NCI-H2171 treated with DMSO at 0.1 percent for 48 hours (cell line): ENCODE measurements around the gene WNT9B.
A peak's percentile ranks its signal among the peaks of the same experiment; 100 is the strongest.

Experiments used
- DNase-seq: peaks from one replicate; lab custom pipeline; 2025; lab: John Stamatoyannopoulos, UW

WNT9B gene, protein sequence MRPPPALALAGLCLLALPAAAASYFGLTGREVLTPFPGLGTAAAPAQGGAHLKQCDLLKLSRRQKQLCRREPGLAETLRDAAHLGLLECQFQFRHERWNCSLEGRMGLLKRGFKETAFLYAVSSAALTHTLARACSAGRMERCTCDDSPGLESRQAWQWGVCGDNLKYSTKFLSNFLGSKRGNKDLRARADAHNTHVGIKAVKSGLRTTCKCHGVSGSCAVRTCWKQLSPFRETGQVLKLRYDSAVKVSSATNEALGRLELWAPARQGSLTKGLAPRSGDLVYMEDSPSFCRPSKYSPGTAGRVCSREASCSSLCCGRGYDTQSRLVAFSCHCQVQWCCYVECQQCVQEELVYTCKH

DNA sequence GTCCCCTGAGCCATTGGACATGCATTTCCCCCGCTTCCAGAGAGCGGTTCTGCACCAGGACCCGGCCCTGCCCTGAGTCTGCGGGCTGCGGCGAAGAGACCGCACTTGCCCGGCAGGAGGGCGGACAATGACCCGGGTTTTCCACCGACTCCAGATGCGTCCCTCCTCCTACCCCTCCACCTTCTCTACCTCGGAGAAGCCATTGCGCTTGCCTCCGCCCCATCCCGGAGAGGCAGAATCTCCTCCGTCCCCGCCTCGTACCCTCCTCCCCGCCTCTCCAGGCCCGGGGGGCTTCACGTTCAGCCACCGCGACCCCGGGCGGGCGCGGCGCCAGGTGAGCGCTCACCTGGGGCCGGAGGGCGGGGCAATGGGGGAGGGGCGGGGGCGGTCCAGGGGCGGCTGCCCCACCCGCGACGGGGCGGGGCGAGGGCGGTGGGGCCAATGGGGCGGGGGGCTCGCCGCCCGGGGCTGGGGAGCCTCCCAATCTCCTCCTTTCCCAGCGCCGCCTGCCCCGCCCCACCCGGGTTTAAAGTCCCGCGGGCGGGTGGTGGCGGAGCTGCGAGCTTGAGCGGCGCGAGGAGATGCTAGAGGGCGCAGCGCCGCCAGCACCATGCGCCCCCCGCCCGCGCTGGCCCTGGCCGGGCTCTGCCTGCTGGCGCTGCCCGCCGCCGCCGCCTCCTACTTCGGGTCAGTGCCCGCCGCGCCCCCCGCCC, at the start of gene WNT9B:
Gene WNT9B (plus strand): TSS at position 555 of the 713 bp plus-strand sequence. CDS start 56 bp downstream, at position 611.
- DNase-seq: peak; percentile 75

DNA sequence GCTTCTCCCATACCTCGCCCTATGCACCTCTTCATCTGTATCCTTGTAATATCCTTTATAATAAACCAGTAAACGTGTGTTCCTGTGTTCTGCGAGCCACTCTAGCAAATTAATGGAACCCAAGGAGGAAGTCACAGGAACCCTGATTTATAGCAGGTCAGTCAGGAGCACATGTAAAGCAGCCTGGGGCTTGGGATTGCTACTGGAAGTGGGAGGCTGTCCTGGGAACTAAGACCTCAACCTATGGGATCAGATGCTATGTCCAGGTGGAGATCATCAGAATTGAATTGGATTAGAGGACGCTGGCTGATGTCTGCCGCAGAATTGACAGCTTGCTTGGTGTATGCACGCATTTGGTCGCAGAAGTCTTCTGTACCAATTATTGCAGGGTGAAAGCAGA, 48.6 kb upstream of the WNT9B start:
- DNase-seq: no peak

GRCh38 chr17:46803544-46803943, 47.8 kb upstream of the WNT9B start:
- no peak for DNase-seq

- DNase-seq: no peak
These were observed 45.6 kb upstream of the WNT9B start for GRCh38 chr17:46805771-46806170.

DNA sequence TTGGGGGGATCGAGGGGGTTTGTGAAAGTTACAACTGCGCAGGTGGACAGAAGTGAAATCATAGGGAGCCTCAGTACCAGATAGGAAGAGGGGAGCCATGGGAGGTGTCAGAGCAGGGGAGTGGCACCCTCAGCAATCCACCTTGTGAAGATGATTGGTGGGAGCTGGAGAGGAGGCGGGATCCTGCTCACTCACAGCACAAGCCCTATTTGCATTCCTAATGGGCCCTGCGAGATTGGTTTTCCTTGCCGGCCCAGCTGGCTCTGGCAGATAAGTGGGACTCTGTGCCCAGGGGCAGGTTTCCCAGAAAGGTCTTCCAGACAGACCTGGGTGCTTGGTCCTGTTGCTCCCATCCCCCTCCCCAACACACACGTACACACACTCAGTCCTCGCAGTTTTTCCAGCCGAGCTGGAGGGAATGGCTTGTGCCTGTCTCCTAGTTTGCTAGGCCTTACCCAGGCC, 42.2 kb upstream of the WNT9B start:
- DNase-seq: no peak

DNA sequence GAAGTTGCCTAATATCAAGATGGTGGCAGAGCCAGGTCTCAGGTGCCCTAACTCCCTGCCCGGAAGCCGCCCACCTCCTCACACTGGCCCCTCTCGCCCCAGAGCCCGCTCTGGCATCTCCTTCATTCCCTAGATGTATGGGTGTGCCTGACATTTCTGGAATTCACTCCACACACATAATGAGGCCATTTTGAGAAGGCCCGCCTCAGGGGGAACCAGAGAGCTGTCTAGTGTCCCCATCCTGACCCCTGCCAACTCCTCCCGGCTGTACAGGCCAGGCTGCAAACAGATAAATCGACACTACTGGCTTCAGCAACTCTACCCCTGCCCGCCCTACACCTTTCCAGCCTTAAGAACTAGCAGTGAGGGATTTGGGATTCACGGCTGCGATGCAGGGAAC, 40.5 kb upstream of the WNT9B start:
- no peak for DNase-seq

DNA sequence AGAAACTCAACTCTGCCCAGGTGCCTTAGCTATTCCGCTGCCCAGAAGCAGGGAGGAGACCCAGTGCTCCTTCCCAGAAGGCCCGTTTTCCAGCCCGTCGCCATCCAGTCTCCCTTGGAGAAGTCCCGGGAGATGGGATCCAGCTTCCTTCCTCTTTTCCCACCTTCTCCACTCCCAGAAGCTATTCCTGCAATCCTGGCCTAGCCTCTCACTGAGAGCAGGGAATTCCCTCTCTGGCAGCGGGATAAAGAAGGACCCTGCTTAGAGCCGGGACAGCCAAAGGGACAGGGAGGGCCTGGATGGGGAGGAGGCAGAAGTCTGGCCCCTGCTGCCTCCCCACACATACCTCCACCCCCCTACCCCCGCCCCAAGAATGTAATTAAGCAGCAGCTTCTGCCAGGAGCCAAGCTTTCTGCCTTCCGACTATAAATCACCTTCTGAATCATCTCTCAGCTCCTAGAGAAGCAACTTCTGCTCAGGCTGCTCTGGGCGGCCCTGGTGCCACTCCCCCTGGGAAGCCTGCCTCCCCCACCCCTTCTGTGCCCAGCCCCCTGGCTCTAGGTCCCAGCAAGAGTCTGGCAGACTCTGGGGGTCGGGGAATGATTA, 39.3 kb upstream of the WNT9B start:
- no peak for DNase-seq

DNA sequence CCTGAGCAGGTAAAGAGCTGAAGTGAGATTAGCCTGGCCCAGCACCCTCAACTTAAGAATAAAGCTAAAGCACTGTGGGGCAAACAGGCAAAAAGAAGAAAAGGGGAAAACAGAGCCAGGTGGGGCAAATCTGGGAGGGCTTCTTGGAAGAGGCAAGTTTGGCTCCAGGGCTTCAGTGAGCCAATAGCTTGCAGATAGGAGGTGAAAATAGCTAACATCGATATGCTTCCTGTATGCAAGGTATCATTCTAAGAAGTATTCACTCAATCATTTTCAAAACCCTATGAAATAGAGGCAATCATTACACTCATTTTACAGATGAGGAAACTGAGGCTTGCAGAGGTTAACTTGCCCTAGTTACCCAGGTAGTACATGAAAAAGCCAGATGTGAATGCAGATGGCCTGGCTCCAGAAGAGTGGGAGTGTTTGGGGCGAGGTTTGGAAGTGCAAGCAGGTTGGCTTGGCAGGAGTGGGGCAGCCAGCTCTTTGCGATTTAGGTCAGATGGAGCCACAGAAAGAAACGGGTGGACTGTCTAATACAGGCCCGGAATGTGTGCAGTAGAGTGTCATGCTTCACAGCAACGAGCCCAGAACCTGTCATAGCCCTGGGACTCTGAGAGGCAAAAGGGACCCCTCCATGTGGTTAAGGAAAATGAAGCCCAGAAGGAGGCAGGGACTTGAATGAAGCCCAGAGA, 38.6 kb upstream of the WNT9B start:
- DNase-seq: no peak

- no peak for DNase-seq
These were observed 37.5 kb upstream of the WNT9B start for GRCh38 chr17:46813920-46814319.

DNA sequence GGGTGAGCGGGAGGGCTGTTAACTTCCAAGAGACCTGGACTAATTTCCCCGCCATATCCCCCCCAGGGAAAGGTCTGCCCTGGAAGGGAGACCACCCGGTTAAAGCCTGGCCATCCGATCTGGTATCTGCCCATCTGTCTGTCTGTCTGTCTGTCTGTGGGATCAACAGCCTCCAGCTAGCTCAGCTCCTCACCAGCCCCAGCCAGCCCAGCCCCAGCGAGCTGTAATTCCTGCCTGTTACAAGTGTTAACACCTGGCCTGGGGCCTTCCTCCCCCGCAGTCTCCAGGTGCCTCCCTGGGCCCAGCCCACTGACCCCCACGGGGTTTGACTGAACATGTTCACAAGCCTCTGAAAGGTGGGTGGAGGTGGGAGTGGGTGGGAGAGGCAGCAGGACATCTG, 36.9 kb upstream of the WNT9B start:
- DNase-seq: no peak

DNA sequence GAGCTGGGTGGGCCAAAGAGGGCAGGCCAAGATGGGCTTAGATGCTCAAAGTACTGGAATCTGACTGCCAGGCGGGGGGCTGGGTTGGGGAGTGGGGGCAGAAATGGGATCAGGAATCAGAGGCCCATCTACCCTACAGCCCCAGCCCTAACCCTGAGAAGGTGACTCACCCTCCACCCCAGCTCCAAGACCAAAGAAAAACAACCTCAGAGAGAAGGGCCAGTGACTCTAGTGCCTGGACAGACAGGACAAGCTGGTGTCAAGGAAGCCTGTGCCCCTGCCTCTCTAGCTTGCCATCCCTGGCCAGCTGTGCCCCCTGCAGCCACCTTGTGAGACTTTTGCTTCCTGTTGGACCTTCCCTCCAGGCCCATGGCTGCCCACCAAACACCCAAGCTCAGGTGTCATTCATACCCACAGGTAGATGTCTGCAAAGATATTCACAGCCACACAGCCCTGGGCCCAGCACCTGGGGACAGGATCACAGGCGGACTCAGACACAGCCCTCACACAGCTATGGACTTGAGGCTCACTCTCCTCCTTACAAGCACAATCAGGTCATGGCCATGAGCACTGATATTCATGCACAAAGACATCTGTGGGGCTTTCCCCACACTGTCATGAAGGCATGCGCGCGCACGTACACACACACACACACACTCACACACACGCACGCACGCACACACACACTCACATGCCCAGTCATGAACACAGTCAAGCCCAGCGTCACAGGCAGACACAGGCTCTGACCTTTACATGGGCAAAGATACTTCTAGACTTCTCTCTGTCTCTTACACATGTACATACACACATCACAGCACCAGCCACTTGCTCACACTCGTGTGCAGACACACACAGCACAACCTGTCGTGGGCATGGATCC, 35.7 kb upstream of the WNT9B start:
- no peak for DNase-seq

DNA sequence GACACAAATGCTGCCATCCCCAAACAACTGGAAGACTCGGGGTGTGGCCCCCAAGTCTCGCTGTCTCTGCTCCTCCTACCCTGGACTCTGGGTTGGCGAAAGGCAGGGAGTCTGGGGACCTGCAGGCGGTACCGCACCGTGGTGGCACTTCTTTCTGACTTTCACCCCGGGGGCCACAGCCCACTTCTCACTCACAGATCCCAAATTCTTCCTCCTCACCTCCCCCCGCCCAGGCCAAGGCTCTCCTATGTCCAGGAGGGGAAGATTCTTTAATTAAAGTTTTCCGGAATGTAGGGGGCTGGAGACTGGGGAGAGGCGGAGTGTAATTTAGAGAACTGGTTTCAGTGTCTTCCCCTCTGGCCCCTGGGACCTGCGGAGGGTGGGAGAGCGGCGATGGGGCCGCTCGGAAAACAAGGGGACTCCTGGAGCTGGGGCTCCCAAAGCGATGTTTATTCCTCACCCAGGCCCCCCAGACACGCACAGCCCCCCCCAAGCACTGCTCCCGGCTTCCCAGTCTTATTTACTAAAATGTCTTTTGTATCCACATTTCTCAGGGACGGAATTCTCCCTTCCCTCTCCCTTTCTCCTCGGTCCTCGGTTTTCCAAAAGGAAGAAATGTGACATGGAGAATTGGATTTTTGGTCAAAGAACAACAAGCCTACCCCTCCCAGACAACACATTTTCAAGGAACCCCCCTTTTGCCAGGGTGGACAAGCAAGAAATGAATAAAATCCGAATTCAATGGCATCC, 34.1 kb upstream of the WNT9B start:
- DNase-seq: no peak

DNA sequence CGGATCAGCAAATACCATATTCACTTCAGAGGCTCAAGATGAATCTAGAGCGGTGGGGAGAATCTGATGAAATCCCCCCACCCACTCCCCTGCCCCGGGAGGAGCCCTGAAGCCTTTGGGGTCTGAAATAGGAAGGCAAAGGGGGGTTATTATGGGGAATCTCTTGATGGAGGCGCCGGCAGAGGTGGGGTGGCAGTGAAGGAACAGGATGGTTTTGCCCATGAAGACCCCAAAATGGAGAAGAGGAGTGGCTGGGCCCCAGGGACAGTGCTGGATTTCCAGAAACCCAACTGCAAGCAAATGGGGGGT, 33.5 kb upstream of the WNT9B start:
- DNase-seq: no peak

DNA sequence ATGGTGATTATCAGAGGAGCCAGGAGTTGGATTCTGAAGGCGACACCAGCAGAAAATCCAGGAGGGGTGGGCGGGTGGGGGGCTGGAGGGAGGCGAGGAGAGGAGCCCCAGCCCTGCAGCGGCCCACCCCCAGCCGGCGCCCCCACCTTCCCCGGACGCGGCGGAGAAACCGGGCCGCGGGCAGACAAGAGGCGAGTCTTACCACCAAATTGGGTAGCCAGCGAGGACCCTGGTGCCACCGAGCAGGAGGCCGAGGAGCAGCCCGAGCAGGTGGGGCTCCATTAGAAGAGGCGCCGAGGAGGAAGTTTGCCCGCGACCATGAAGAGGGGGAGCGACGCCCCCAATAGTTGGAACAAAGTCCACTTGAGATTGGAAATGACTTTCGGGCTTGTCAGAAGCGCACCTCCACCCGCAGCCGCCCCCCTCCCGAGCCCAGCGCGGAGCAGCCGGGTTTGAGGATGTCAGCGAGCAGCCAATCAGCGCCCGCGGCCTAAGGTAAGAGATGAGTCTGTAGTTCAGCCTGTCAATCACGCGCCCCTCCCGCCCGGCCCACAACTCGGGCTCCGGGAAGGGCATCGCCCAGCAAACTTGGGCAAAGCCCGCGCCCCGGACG, 33.0 kb upstream of the WNT9B start, which contains the start of gene WNT3:
Gene WNT3 (minus strand): TSS at position 377 of the 613 bp plus-strand sequence. CDS start 95 bp downstream, at position 282.
- DNase-seq: peak; percentile 69

GRCh38 chr17:46818929-46819859, 32.2 kb upstream of the WNT9B start:
- DNase-seq: no peak

DNA sequence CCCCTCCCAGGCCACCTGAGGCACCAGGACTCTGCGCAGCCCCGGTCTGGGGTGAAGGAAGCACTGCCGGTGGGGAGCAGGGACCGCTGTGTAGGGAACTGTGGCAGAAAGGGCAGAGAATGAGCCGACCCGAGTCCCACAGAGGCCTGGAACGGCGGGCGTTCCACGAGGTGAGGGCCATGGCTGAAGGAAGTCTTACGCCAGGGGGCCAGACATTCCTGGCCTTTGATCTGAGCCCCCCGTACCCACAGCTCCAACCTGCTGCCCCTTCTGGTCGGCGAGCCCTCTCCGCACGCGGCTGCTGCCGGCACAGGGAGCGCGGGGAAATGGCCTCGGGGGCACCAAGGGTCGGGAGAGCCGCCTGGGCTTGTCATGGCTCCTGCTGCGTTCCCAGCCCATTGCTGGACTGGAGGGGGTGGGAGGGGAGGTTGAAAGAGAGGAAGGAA, 31.5 kb upstream of the WNT9B start:
- no peak for DNase-seq

- no peak for DNase-seq
These were observed 30.6 kb upstream of the WNT9B start for GRCh38 chr17:46820592-46821450.
